ENCODE data around the gene SLC25A46. TPM values are rescaled to one million over a fixed set of nuclear protein-coding genes. Genes with fewer than 3 reads are reported as not detected.
"Not testable (repeated sequence)": the region's sequence is repeated elsewhere in the genome, so short reads cannot be mapped to it uniquely, and the experiment has no call there.

SLC25A46 gene
- 56.2 TPM for total RNA-seq

- DNase-seq = peak; percentile 88
These were observed at the start of gene SLC25A46 for GRCh38 chr5:110738812-110739651. TSS of gene SLC25A46 (plus strand) at chr5:110739007. CDS start at chr5:110739120, 113 bp downstream.

- not testable (repeated sequence) for DNase-seq
These were observed 48.2 kb upstream of the SLC25A46 start for GRCh38 chr5:110690587-110690986.

- DNase-seq = not testable (repeated sequence)
These were observed 46.1 kb upstream of the SLC25A46 start for GRCh38 chr5:110692669-110693068.

DNA sequence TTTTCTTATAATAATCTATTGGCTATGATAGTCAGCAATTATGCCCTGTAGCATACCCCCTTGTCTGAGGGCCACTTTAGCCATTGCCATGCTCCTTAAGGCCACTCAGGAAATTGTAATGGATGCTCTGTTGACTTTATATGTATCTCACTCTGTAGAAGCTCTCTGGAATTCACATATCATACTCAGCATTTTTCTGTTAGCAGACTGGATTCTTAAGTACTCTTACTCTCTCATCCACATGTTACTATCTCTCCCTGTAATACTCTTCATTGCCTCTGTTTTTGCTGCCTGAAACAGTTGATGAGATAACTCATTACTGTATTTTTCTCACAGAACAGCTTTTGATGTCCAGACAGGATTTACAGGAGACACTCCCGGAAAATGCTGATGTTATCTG lies 36.5 kb upstream of the SLC25A46 start:
- DNase-seq = no peak

DNA sequence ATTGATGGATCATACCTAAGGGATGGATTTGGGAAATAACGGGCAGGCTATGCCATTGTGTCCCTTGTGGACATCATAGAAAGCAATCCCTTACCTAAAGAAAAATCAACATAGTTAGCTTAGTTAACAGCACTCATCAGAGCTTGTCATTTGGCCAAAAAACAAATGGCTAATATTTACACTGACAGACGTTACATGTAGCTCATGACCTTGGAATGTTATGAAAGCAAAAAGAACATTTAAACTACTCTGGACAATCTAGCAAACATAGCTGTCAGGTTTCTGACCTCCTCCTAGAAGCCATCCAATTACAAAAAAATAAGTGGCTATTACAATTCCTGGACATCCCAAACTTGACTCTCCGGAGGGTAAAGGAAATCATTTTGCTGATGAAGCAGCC lies 36.1 kb upstream of the SLC25A46 start:
- no peak for DNase-seq

DNA sequence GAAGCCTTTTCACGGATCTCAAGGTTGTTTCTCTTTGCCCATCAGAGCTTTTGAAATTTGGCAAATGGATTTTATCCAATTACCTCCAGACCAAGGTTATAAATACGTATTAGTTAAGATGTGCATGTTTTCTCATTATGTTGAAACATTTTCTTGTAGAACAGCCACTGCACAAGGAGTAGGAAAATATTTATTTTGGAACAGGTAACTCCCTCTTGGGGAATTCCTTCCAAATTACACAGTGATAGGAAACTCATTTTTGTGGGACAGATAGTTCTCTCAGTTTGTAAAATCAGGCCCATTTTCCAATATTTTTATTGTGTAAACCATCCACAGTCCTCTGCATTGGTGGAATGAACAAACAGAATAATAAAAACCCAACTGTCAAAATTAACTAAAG lies 35.3 kb upstream of the SLC25A46 start:
- DNase-seq = no peak

DNA sequence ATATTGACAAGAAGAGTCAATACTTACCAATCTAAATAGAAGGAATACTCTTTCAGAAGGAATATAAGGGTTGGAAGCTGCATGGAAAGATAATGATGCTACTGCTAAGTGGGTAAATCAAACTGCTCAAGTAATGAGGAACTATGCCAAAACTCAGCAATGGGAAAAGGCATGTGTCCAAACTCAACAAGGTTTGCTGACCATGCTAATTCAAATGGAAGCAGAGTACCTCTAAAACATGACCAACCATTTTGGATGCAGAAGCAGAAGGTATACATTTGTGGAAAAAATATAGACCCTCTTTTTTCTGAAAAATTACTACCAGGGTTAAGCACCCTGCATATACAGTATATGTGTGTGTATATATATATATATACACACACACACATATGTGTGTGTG lies 33.5 kb upstream of the SLC25A46 start:
- no peak for DNase-seq

GRCh38 chr5:110707260-110707844 lies 31.5 kb upstream of the SLC25A46 start:
- DNase-seq = no peak

DNA sequence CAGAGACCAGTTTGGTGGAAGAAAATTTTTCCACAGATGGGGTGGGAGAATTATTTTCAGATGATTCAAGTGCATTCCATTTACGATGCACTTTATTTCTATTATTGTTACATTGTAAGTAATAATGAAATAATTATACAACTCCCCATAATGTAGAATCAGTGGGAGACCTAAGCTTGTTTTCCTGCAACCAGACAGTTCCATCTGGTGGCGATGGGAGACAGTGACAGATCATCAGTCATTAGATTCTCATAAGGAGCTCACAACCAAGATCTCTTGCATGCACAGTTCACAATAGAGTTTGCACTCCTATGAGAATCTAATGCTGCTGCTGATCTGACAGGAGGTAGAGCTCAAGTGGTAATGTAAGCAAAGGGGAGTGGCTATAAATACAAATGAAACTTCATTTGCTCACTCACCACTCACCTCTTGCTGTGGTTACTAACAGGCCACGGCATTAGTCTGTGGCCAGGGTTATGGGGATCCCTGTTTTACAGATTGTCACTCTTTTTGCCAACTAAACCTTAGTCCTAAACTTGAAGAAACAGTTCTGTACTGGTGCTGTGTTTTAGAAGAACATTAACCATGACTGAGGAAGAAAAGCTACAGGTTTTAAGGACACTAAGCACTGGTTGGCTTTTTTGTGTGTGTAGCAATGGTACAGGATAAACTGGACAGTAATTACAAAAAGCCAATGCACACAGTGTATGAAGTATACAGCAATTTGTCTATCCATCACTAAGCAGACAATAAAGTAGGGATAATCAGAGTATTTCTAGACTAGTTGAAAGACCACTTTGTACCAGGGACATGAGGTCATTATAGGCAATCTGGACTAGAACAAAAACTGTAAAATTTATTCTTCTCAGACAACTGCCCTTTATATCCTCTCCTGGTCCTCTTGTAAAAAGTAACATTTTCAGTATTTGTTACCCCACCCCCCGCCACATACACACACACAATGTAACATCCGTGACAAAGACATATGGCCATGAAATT lies 22.3 kb upstream of the SLC25A46 start:
- no peak for DNase-seq

- peak; percentile 26 for DNase-seq
These were observed 20.5 kb upstream of the SLC25A46 start for GRCh38 chr5:110718311-110718710.

GRCh38 chr5:110726249-110727024 lies 12.4 kb upstream of the SLC25A46 start, which contains the start of gene TMEM232:
TSS of gene TMEM232 (minus strand) at chr5:110726671. CDS start at chr5:110667352, 59,319 bp downstream.
- DNase-seq = peak; percentile 46

DNA sequence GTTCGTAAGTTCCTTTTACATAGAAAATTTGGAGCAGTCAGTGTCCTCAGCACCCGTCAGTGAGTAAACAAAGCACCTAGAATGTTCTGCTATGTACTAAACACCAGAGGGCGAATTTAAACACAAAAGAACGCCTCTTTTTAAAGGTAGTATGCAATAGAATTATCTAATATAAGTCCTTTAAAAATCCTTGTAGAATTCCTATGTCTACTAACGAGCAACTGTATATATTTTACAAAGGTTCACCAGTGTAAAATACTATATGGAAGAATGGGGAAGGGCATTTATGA lies 11.8 kb upstream of the SLC25A46 start:
- DNase-seq = no peak

GRCh38 chr5:110731499-110731898 lies 7.3 kb upstream of the SLC25A46 start:
- DNase-seq = not testable (repeated sequence)

DNA sequence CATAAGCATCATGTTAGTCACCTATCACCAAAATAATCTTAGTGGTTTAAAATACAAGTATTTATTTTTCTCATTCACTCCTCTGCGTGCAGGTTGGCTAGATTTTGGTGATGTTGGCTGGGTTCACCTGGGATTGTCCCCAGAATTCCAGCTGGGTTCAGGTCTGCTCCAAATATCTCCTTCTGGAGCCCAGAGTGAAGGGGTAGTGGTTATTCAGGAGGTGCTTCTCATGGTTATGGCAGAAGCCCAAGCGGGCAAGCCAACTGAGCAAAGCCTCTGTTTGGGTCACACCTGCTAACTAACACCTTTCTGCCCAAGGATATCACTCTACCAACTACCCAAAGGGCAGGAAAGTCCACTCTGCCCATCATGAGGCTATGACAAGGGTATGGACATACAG lies 4.7 kb upstream of the SLC25A46 start:
- no peak for DNase-seq

GRCh38 chr5:110735556-110735955 lies 3.3 kb upstream of the SLC25A46 start:
- DNase-seq = peak; percentile 39

DNA sequence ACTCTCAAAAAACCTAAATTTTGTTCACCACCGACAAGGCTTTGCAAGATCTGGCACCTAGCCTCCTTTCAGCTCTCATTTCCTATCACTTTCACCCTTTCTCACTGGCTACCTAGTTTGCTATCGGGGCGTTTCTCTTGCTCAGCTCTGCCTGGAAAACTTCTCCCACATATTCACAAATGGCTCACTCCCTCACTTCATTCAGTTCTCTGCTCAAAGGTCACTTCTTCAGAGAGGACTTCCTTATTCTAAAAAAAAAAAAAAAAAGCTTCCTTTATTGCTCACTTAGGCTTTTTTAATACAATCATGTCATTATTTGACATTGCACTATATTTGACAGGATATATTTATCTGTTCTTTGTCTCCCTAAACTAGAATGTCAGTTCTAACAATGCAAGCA lies 2.1 kb upstream of the SLC25A46 start:
- DNase-seq = no peak

DNA sequence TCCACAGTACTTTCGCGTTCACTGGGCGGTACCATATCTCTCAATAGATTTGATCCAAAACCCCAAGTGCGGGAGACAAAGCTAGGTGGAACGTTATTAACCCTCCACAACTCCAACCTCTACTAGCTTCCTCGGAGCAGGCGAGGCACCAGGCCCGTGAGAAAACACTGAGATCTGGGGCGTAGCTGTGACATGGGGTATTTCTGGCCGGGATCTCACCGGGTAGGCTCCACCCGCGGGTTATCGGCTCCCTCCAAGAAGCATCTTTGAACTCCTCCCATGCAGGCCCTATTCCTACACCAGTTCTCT lies 350 bp upstream of the SLC25A46 start:
- DNase-seq = no peak

DNA sequence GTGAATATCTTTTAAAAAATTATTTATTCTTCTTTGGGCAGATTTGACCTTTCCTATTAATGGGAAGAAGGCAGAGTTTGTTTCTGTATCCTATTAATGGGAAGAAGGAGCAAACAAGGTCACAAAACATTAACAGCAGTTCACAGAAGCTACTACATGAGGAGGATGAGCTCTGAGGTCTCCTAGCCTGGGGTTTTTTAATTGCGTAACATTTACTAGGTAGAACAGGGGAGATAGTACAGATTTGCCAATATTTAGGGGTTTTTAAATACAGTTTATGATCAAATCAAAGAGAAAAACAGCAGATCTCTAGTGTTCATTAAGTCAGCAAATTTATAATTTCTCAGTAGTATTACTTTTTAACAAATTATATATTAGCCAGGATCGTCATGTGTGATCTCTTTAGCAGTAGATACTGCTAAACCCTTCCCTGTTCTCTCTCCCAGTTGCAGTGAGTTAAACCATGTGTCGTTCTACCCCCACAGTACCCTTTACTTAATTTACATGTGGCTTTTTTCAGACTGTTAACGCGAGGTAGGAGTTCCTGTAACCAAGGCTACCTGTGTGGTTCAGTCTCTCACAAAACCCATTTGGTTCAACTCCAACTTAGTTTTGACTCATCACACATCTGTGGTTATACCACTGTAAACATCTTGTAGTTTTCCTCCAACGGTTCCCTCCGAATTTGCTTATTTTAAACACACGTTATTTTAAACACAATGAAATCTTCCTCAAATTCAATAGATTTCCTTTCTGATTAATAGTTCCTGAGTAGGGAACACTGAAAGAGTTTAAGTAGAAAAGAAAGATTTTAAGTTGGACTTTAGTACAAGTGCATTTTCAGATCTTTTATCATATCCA lies 13.3 kb downstream of the SLC25A46 start:
- no peak for DNase-seq

GRCh38 chr5:110752953-110753352 lies 14.1 kb downstream of the SLC25A46 start:
- DNase-seq = no peak

GRCh38 chr5:110753600-110753999 lies 14.8 kb downstream of the SLC25A46 start:
- DNase-seq = no peak

DNA sequence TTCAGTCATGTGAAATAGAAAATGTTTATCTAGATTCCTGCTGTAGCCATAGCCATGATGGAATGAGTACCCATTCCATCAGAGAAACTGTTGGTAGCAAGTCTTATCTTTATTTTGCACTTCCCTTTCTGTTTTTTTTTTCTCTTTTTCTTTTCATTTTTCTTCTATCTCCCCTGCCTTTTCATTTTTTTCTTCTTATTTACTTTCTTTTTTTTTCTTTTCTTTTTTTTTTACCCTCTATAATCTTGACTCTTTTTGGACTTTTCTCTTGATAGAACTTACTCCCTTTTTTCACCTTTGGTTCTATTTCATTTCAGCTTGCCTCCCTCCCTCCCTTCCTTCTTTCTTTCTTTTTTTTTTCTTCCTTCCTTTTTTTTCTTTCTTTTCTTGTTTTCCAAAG lies 15.4 kb downstream of the SLC25A46 start:
- DNase-seq = no peak

Data from skin of body (tissue), 2 donors.